HG02852 (cell line): Measurements from ENCODE around the gene TNFSF13B.
"Not testable (repeated sequence)": the region's sequence is repeated elsewhere in the genome, so short reads cannot be mapped to it uniquely, and the experiment has no call there.

ENCODE experiments used
- ATAC-seq: cut with Tn5 transposase; IDR thresholded peaks from one replicate; pipeline ENCODE4 v1.9.1; 2021; ENCODE audit warnings: mild to moderate bottlenecking, moderate library complexity; ENCODE audit not compliant: unreplicated experiment

TNFSF13B gene

DNA sequence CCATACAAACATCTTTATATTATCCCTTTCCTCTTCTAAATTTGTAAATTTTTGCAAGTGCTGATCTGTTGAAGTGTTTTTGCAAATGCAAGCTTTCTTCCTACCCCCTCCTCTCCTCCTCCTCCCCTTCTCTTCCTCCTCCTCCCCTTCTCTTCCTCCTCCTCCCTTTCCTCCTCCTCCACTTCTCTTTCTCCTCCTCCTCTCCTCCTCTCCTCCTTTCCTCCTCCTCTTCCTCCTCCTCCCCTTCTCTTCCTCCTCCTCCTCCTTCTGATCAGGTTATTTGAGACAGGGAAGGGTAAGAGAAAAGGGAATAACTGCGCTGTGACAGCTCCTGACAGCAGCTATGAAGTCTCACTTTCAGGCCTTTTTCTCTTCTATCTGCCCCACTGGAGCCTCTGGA is 8.9 kb downstream of the TNFSF13B start:
- ATAC-seq = no peak

DNA sequence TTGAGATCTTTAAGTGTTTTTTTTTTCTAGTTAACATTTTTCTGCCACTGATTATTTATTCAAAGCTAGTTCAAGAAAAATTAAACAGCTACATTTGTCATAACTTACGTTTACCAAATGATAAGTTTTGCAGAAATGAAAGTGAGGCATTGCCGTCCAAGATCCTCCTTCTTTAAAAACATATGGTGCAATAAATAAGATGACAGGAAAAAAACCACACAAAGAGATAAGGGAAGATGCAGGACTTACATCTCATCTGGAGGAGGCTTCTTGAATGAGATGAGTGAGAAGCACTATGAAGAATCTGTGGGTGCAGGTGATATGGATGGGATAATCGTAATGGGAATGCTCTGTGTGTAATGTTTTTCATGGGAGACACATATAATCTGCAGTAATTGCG is 12.4 kb downstream of the TNFSF13B start:
- no peak for ATAC-seq

DNA sequence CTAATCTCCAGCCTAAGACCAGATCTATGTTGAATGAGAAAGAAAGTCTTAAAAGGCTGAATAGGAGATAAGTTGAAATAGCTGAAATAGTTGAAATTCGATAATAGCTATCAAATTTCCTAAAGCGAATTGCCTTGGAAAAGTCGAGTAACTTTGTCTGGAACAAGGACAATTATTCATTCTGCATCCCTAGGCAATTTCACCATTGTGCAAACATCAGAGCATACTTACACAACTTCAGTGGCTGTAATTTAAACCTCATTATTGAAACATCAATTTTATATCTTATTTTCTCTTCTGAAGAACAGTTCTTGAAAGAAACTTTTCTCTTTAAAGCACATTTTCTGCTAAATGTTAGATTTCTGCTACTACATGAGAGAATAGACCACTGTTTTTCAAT is 13.6 kb downstream of the TNFSF13B start:
- ATAC-seq = no peak

DNA sequence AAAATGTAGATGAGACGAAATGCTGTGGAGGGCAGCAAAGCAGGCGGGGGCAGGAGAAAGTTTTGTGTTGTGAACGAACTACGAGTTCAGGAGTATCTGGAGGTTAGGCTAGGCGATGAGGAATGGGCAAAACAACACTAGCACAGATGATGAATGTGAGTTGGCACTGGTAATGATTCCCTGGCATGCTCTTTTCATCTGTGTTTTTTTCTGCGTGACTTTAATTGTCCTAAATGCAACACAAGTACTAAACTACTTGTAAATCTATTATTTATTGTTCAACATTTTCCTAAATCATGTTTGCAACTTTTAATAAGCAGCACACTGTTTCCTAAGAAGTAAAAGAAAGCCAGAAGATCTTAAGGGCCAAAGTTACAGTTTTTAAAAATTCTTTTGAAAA is 19.2 kb downstream of the TNFSF13B start:
- ATAC-seq = no peak

DNA sequence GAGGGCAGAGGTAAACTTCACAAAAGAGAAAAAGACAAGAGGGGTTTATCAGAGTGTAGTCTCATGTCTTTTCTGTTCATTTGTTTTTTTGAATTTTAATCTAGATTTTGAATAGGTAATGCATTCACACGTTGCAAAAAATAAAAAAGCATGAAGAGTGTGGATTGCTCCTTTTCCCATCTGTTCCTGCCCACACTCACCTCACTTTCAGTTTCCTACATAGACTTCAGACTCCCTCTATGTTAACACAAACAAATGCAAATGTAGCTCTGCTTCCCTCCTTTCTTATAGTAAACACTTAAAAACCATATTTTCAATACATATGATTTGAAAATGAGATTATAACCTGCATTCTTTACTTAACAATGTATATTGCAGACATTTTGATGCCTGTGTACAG is 20.3 kb downstream of the TNFSF13B start:
- ATAC-seq = no peak

DNA sequence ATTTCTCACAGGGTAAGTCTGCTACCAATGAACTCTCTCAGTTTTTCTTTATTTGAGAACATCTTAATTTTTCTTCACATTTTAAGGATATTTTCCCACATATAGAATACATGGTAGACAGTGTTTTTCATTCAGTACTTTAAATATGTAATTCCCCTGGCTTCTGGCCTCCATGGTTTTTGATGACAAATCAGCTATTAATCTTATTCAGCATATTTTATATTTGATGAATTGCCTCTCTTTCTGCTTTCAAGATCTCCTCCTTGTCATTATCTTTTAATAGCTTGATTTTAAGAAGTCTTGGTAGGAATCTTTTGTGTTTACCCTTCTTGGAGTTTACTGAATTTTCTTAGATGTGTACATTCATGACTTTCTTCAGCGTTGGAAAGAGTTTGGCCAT is 27.6 kb downstream of the TNFSF13B start:
- ATAC-seq = no peak

- no peak for ATAC-seq
These were observed 32.8 kb downstream of the TNFSF13B start for GRCh38 chr13:108302279-108302678.

DNA sequence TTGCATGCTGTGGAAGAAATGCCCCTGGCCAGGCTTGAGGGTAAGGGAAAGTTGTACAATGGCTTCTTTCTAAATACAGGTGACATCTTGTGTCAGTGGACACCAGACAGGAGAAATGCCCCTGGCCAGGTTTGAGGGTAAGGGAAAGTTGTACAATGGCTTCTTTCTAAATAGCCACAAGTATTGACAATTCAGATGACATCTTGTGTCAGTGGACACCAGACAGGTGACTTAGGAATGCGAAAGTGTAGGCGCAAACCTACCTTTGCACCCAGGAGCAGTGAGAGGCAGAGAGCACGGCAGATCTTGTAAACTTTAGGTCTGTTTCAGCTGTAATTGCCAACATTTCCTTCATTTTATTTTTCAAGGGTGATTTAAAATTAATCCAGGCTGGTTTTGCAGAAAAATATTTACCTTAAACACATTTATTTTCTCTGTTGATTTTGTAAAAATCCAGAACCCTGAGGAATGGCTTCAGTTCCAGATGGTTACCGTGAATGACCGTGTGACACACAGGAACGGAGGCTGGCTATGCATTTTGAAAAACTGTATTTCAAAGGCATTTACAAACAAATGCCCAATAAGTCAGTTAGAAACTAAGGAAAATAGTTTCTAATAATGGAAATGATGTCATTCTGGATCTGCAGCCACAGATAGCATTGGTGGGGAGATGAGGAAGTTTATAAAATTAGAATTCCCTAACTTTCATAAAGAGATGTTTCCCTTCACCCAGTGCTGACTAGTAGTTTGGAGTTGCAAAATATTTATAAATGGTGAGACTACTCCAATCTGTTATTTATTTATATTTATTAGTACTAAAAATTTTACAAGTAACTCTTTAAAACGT is 34.9 kb downstream of the TNFSF13B start:
- ATAC-seq = no peak

GRCh38 chr13:108305655-108306054 is 36.1 kb downstream of the TNFSF13B start:
- no peak for ATAC-seq

DNA sequence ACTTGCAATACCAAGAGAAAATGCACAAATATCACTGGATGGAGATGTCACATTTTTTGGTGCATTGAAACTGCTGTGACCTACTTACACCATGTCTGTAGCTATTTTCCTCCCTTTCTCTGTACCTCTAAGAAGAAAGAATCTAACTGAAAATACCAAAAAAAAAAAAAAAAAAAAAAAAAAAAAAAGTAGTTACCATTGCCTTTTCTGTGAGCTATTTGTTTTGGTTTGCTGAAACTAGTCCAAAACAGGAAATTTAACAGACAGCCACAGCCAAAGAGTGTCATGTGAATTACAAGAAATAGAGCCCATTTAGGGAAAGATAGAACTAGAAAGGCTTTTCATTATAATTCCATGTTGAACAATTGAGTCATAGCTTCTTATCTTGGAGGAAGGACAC is 37.3 kb downstream of the TNFSF13B start:
- ATAC-seq = no peak

- ATAC-seq = not testable (repeated sequence)
These were observed 42.1 kb downstream of the TNFSF13B start for GRCh38 chr13:108311596-108311995.

- ATAC-seq = no peak
These were observed 43.9 kb downstream of the TNFSF13B start for GRCh38 chr13:108313382-108313781.

DNA sequence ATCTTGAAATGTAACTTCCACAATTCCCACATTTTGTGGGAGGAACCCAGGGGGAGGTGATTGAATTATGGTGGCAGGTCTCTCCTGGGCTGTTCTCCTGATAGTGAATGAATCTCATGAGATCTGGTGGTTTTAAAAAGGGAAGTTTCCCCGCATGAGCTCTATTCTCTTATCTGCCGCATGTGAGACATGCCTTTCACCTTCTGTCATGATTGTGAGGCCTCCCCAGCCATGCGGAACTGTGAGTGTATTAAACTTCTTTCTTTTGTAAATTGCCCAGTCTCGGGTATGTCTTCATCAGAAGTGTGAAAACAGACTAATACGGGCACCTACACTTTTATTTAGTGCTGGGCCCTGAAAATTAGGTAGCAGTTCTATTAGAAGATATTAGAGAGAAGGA is 45.8 kb downstream of the TNFSF13B start:
- peak; percentile 92 for ATAC-seq

- no peak for ATAC-seq
These were observed 46.5 kb downstream of the TNFSF13B start for GRCh38 chr13:108315991-108316390.

DNA sequence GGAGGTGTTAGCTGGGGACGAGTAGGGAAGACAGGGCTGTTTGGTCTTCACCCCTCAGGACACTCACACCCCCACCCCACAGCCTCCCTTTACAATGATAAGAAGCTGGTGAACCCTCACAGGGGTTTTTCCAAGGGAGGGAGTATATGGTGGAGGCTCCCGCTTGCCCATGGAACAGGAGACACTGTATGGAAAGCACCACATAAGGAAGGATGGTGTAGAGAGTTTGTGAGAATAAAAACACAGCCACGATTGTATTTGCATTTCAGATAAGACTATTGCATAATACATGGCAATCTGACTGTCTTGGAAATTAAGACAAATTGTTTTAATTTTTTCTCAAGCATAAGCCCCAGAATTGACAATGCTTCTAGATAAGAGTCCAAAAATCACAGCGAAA is 46.9 kb downstream of the TNFSF13B start:
- no peak for ATAC-seq

GRCh38 chr13:108322206-108322824 is 52.8 kb downstream of the TNFSF13B start:
- ATAC-seq = peak; percentile 73

- ATAC-seq = no peak
These were observed 53.5 kb downstream of the TNFSF13B start for GRCh38 chr13:108323031-108323430.

DNA sequence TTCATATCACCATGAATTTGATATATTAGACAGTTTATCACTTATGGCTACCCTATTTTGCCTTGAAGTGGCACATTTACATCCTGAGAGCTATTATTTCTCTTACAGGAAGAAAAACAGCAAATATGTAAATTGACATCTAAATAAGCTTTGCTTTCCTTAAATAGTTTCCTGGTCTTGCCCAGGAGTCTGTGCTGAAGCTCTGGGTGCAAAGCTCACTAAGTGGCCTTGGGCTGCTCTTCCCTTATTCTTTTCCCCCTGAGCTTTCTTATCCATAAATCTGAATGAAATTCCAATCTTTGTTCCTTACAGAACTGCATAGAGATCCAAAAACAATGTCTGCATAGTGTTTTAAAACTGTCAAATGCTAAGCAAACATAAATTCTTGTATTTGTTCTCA is 56.3 kb downstream of the TNFSF13B start:
- ATAC-seq = no peak

DNA sequence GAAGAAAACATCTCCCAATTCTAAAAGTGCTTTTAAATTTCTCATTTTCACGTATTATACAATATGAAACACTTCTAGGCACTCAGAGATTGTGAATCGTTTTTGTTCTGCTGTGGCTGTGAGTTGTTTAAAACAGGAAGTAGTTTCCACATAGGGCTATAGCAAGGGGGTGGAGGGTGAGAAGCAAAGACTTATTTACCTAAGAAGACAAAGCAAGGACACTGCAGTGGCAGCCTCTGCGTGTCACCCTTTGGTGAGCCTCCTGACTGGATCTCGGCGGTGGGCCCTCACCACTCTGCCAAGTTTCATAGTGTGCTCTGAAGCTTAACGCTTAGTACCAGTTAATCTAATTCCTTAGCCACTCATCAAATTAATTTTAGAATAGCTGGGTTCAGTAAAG is 56.8 kb downstream of the TNFSF13B start:
- peak; percentile 94 for ATAC-seq

GRCh38 chr13:108328848-108329247 is 59.3 kb downstream of the TNFSF13B start:
- no peak for ATAC-seq

DNA sequence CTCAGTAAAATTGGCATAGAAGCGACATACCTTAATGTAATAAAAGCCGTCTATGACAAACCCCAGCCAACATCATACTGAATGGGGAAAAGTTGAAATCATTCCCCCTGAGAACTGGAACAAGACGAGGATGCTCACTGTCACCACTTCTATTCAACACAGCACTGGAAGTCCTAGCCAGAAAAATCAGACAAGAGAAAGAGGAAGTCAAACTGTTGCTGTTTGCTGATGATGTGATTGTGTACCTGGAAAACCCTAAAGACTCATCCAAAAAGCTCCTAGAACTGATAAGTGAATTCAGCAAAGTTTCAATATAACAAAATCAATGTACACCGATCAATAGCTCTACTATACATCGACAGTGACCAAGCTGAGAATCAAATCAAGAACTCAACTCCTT is 63.3 kb downstream of the TNFSF13B start:
- no peak for ATAC-seq
